ENCODE results near the gene WSCD2. TPM values are rescaled to one million over a fixed set of nuclear protein-coding genes. Genes with fewer than 3 reads are reported as not detected.

WSCD2 gene
- total and polyA plus RNA-seq, 2 donors (not counting 3 experiments of a cell fraction or from before 2014, with no cell fraction given), result not detected

DNA sequence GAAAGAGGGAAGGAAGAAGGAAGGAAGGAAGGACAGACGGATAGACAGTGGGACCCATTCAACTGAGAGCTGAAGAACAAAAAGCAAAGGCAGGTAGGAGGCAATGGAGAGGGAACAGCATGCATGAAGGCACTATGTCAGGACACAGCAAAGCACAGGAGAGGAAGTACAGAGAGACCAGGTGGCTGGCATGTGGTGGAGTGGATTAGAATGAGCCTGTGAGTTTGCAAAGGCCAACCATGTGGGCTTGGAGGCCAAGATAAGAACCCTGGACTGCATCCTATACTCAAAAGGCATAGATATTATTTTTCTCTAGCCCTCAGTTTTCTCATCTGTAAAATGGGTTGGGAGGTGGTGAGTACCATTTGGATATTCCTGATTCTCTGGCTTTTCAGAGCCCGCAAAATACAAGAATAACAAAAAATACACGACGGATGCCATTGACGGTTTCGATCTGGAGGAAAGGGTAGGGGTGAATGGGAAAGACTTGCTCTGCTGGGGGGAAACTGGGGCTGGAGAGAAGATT, 102.9 kb downstream of the WSCD2 start:
- no peak for DNase-seq (ENCODE audit: low read depth, low spot score)
- H3K9ac ChIP-seq (replicated peaks; ENCODE audit: extremely low read depth, insufficient read depth, low read length), result no peak overlapping the region
- CTCF ChIA-PET, result no interaction called here
- no peaks in the 10 kb centered on the region for H3K9me1 ChIP-seq (replicated peaks; ENCODE audit: control insufficient read depth, extremely low read depth, insufficient read depth, low read length)
- no peak overlapping the region for H3K27ac ChIP-seq (ENCODE audit: insufficient read depth, low read depth, low read length)
- no peak overlapping the region for H3K4me2 ChIP-seq (ENCODE audit: insufficient read depth, low read length)
- intact Hi-C loops (cut with micrococcal nuclease), result no loop called here
- no peak for TF ChIP-seq JUN (IDR thresholded peaks at IDR 0.05; ENCODE audit: borderline replicate concordance, insufficient read depth, insufficient read length, low read depth)
- TF ChIP-seq POLR2A (IDR thresholded peaks at IDR 0.05; ENCODE audit: low read depth, low read length), result no peak
- TF ChIP-seq, protein P1, sequence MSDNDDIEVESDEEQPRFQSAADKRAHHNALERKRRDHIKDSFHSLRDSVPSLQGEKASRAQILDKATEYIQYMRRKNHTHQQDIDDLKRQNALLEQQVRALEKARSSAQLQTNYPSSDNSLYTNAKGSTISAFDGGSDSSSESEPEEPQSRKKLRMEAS (IDR thresholded peaks at IDR 0.05; ENCODE audit: insufficient read depth, insufficient read length), result no peak
- TF ChIP-seq FOS (IDR thresholded peaks at IDR 0.05; ENCODE audit: borderline replicate concordance, insufficient read depth, low read length), result no peak
- TF ChIP-seq EZH2 (IDR thresholded peaks at IDR 0.05; ENCODE audit: borderline replicate concordance, low read depth, low read length, severe bottlenecking), result no peak
- no peak for TF ChIP-seq GATA2 (IDR thresholded peaks at IDR 0.05; ENCODE audit: insufficient read depth, insufficient read length, low read depth, low read length)
- TF ChIP-seq CTCF (IDR thresholded peaks at IDR 0.05; ENCODE audit: extremely low read depth in 1 of 2, insufficient read depth in 1 of 2, low read depth in 1 of 2, low read length in 2 of 2), result no peak
- TF ChIP-seq POLR2AphosphoS5 (IDR thresholded peaks at IDR 0.05; ENCODE audit: insufficient read depth, low read depth, low read length), result no peak
- TF ChIP-seq MYC (IDR thresholded peaks at IDR 0.05; ENCODE audit: low read depth, low read length), result no peak
- no peaks in the 10 kb centered on the region for H3K36me3 ChIP-seq (ENCODE audit: control insufficient read depth in 2 of 2, extremely low read depth in 1 of 2, insufficient read depth in 2 of 2, low read length in 2 of 2)
- POLR2A ChIA-PET, result no interaction called here
- dilution Hi-C loops (cut with MboI; ENCODE audit: extremely low pct_ligation_motif_present, low sequenced_read_pairs), result no loop called here
- BruUV-seq (replicated peaks), result no TSS peak
- H3K9me3 ChIP-seq (replicated peaks; ENCODE audit: control insufficient read depth, insufficient read depth, low read length), result no peaks in the 10 kb centered on the region
- H4K20me1 ChIP-seq (replicated peaks; ENCODE audit: control insufficient read depth, extremely low read depth, insufficient read depth, low read length), result no peaks in the 10 kb centered on the region
- H3K4me1 ChIP-seq (ENCODE audit: control insufficient read depth, extremely low read depth, insufficient read depth, low read length), result no peaks in the 10 kb centered on the region
- H2AFZ ChIP-seq (ENCODE audit: low read depth, low read length), result no peak overlapping the region
- no peak for FAIRE-seq
- no peaks in the 10 kb centered on the region for H3K27me3 ChIP-seq (ENCODE audit: control insufficient read depth in 2 of 2, insufficient read depth in 2 of 2, low read length in 2 of 2)
- no peak overlapping the region for H3K4me3 ChIP-seq (replicated peaks in 1 of 3; ENCODE audit: insufficient read depth in 1 of 3, low read depth in 1 of 3, low read length in 3 of 3)
- no peaks in the 10 kb centered on the region for H3K79me2 ChIP-seq (ENCODE audit: control insufficient read depth, insufficient read depth, low read length)
